ENCODE measurements around the gene GRIFIN.
"Not testable (repeated sequence)": the region's sequence is repeated elsewhere in the genome, so short reads cannot be mapped to it uniquely, and the experiment has no call there.

GRIFIN gene

GRCh38 chr7:2459674-2460073, 16.5 kb downstream of the GRIFIN start:
- no peaks in the 10 kb centered on the region for H3K27me3 ChIP-seq (replicated peaks; ENCODE audit: control insufficient read depth, insufficient read depth, low read length, poor library complexity, severe bottlenecking)
- H3K27ac ChIP-seq (ENCODE audit: insufficient read depth, low read length, poor library complexity, severe bottlenecking), result no peak overlapping the region
- no peak for DNase-seq
- no peaks in the 10 kb centered on the region for H3K36me3 ChIP-seq (ENCODE audit: control insufficient read depth, insufficient read depth, low read length)
- H3K9me3 ChIP-seq (ENCODE audit: control insufficient read depth, low read length), result no peaks in the 10 kb centered on the region
- H3K4me1 ChIP-seq (ENCODE audit: control insufficient read depth, insufficient read depth, low read length, poor library complexity, severe bottlenecking), result peaks cover 7% of the 10 kb centered on the region
- no peak overlapping the region for H3K4me3 ChIP-seq (ENCODE audit: insufficient read depth, low read depth, low read length, poor library complexity, severe bottlenecking)

DNA sequence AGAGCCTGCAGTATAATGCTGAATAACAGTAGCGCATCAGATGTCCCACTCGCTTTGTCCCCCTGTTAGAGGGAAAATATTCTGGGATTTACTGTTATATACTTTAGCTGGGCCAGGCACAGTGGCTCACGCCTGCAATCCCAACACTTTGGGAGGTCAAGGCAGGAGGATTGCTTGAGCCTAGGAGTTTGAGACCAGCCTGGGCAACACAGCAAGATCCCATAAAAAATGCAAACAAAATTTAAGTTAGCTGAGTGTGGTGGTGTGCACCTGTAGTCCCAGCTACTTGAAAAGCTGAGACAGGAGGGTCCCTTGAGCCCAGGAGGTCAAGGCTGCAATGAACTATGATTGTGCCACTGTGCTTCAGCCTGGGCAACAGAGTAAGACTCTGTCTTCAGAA, 22.3 kb downstream of the GRIFIN start:
- H3K27ac ChIP-seq (ENCODE audit: insufficient read depth, low read length, poor library complexity, severe bottlenecking); H3K4me3 ChIP-seq (ENCODE audit: insufficient read depth, low read depth, low read length, poor library complexity, severe bottlenecking); DNase-seq; H3K36me3 ChIP-seq (ENCODE audit: control insufficient read depth, insufficient read depth, low read length); H3K27me3 ChIP-seq (replicated peaks; ENCODE audit: control insufficient read depth, insufficient read depth, low read length, poor library complexity, severe bottlenecking); H3K9me3 ChIP-seq (ENCODE audit: control insufficient read depth, low read length): not testable (repeated sequence)
- H3K4me1 ChIP-seq (ENCODE audit: control insufficient read depth, insufficient read depth, low read length, poor library complexity, severe bottlenecking), result peaks cover 18% of the 10 kb centered on the region

GRCh38 chr7:2452643-2453270, 23.4 kb downstream of the GRIFIN start:
- Histone ChIP-seq H3K27ac (ENCODE audit: insufficient read depth, low read length, poor library complexity, severe bottlenecking) (no peak overlapping the region), H3K4me1 (ENCODE audit: control insufficient read depth, insufficient read depth, low read length, poor library complexity, severe bottlenecking) (peaks cover 13% of the 10 kb centered on the region), H3K36me3 (ENCODE audit: control insufficient read depth, insufficient read depth, low read length) (no peaks in the 10 kb centered on the region), H3K9me3 (ENCODE audit: control insufficient read depth, low read length) (no peaks in the 10 kb centered on the region), H3K4me3 (ENCODE audit: insufficient read depth, low read depth, low read length, poor library complexity, severe bottlenecking) (no peak overlapping the region), H3K27me3 (replicated peaks; ENCODE audit: control insufficient read depth, insufficient read depth, low read length, poor library complexity, severe bottlenecking) (no peaks in the 10 kb centered on the region)
- DNase-seq, result no peak

DNA sequence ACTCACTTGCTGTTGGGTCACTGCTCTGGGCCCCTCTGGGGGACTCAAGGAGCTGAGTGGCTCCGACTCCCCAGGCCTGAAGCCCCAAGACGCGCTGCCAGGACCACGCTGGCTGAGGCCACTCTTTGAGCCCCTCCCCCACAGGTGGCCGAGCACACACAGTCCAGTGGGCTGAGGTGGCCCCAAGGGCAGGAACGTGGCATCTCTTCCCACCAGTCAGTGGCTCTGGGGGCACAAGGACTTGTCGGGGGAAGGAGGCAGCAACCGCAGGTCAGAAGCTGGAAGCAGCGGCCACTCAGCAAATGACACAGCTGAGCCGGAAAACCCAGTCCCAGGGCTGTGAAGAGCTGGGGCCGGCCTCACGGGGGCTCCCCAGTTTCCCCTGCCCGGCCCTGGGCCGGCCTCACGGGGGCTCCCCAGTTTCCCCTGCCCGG, 24.1 kb downstream of the GRIFIN start:
- Histone ChIP-seq H3K36me3 (ENCODE audit: control insufficient read depth, insufficient read depth, low read length) (no peaks in the 10 kb centered on the region), H3K4me3 (ENCODE audit: insufficient read depth, low read depth, low read length, poor library complexity, severe bottlenecking) (peak overlapping the region; percentile 39), H3K27me3 (replicated peaks; ENCODE audit: control insufficient read depth, insufficient read depth, low read length, poor library complexity, severe bottlenecking) (no peaks in the 10 kb centered on the region), H3K4me1 (ENCODE audit: control insufficient read depth, insufficient read depth, low read length, poor library complexity, severe bottlenecking) (peaks cover 11% of the 10 kb centered on the region), H3K27ac (ENCODE audit: insufficient read depth, low read length, poor library complexity, severe bottlenecking) (no peak overlapping the region), H3K9me3 (ENCODE audit: control insufficient read depth, low read length) (no peaks in the 10 kb centered on the region)
- no peak for DNase-seq

DNA sequence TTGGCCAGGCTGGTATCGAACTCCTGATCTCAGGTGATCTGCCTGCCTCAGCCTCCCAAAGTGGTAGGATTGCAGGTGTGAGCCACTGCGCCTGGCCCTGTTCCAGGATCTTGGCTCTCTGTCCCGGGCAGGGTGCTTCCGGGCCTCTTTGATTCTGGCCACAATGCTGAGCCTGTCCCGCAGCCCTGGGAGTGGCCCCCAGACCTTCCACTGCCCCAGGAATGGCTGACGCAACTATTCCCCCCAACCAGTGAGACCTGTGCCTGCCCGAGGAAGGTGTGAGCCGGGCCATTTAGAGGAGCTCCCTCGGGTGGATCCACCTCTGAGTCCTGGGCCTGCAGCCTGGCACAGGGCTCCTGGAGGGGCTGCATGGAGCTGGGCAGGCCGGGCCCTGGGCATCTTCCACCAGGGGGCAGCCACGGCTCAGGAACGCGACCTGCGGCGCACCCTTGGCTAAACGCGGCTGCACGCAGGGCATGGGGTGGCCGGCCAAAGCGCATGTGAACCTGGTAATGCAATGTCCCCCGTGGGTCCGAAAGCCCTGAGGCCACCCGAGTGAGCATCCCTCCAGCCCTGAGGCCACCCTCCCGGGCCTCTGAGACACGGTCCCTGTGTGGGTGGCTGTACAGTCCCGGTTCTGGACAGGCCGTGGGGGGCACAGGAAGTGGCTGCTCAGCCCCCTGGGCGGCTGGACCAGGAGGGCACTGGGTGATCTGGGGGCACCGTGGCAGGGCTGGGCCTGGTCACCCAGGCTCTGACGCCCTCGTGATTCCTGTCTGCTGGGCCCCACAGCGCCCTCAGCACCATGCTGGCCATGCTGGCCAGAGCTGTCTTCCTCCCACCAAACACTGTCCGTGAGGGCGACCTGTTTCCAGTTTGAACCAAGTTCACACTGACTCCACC, 24.8 kb downstream of the GRIFIN start:
- Histone ChIP-seq H3K9me3 (ENCODE audit: control insufficient read depth, low read length) (no peaks in the 10 kb centered on the region), H3K36me3 (ENCODE audit: control insufficient read depth, insufficient read depth, low read length) (no peaks in the 10 kb centered on the region), H3K4me1 (ENCODE audit: control insufficient read depth, insufficient read depth, low read length, poor library complexity, severe bottlenecking) (peaks cover 11% of the 10 kb centered on the region), H3K27me3 (replicated peaks; ENCODE audit: control insufficient read depth, insufficient read depth, low read length, poor library complexity, severe bottlenecking) (no peaks in the 10 kb centered on the region), H3K27ac (ENCODE audit: insufficient read depth, low read length, poor library complexity, severe bottlenecking) (no peak overlapping the region), H3K4me3 (ENCODE audit: insufficient read depth, low read depth, low read length, poor library complexity, severe bottlenecking) (peak overlapping the region; percentile 39)
- peak; percentile 39 to 63 (median 50) for DNase-seq

- DNase-seq, result no peak
- H3K27ac ChIP-seq (ENCODE audit: insufficient read depth, low read length, poor library complexity, severe bottlenecking), result no peak overlapping the region
- H3K36me3 ChIP-seq (ENCODE audit: control insufficient read depth, insufficient read depth, low read length), result no peaks in the 10 kb centered on the region
- peaks cover 11% of the 10 kb centered on the region for H3K4me1 ChIP-seq (ENCODE audit: control insufficient read depth, insufficient read depth, low read length, poor library complexity, severe bottlenecking)
- H3K4me3 ChIP-seq (ENCODE audit: insufficient read depth, low read depth, low read length, poor library complexity, severe bottlenecking), result no peak overlapping the region
- H3K27me3 ChIP-seq (replicated peaks; ENCODE audit: control insufficient read depth, insufficient read depth, low read length, poor library complexity, severe bottlenecking), result no peaks in the 10 kb centered on the region
- H3K9me3 ChIP-seq (ENCODE audit: control insufficient read depth, low read length), result no peaks in the 10 kb centered on the region
These were observed 25.7 kb downstream of the GRIFIN start for GRCh38 chr7:2450198-2451107.

DNA sequence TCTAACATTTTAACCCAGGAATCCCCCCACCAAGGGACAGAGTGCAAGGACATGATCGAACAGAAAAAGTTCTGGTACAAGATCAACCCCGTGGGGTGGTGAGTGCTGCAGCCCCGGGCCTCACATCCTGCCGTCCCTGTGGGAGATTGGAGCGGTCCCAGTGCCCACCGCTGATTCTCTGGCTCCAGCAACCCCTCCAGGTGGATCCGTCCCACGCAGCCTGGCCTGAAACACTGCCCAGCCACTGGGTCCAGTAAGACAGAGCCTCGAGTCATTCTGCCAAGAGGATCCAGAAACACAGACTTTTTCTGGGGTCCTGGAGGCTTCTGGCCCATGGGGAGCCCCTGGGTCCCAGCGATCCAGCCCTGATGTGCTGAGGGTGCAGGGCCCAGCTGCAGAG, 29.5 kb downstream of the GRIFIN start:
- DNase-seq, result no peak
- H3K4me3 ChIP-seq (ENCODE audit: insufficient read depth, low read depth, low read length, poor library complexity, severe bottlenecking), result no peak overlapping the region

DNA sequence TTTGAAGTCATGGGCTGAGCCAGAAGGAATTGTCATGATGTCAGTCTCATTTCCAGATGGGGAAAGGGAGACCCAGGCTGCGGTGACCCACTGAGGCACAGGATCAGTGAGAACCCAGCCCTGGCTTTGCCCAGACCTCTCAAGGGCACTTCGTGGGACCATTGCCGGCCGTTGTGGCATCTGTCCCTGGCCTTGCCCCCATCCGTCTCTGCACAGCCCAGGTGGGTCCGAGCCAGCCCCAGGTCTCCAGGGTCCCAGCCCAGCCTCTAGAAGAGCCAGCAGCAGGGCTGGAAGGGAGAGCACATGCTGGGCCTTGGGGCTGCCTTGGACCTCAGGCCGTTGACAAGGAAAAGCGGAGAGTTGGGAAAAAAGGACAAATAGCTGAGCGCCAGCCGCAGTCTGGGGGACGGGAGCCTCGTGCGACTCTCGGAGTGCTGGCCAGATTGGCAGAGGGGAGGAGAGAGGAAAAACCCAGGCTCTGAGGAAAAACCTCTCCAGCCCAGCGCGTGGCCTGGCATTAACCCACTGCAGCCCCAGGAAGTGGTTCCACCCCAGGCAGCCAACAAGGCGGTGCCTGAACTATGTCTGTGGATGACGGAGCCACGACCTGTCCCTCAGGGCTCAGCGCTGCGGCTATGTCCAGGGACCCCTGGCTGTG, 30.2 kb downstream of the GRIFIN start:
- DNase-seq, result no peak
- Histone ChIP-seq H3K27ac (ENCODE audit: insufficient read depth, low read length, poor library complexity, severe bottlenecking) (no peak overlapping the region), H3K9me3 (ENCODE audit: control insufficient read depth, low read length) (no peaks in the 10 kb centered on the region), H3K36me3 (ENCODE audit: control insufficient read depth, insufficient read depth, low read length) (no peaks in the 10 kb centered on the region), H3K4me1 (ENCODE audit: control insufficient read depth, insufficient read depth, low read length, poor library complexity, severe bottlenecking) (no peaks in the 10 kb centered on the region), H3K4me3 (ENCODE audit: insufficient read depth, low read depth, low read length, poor library complexity, severe bottlenecking) (no peak overlapping the region), H3K27me3 (replicated peaks; ENCODE audit: control insufficient read depth, insufficient read depth, low read length, poor library complexity, severe bottlenecking) (no peaks in the 10 kb centered on the region)

More for the DNA sequence above, 29.5 kb downstream of the GRIFIN start:
- Histone ChIP-seq H3K27ac (ENCODE audit: insufficient read depth, low read length, poor library complexity, severe bottlenecking) (no peak overlapping the region), H3K4me1 (ENCODE audit: control insufficient read depth, insufficient read depth, low read length, poor library complexity, severe bottlenecking) (peaks cover 5% of the 10 kb centered on the region), H3K36me3 (ENCODE audit: control insufficient read depth, insufficient read depth, low read length) (no peaks in the 10 kb centered on the region), H3K9me3 (ENCODE audit: control insufficient read depth, low read length) (no peaks in the 10 kb centered on the region), H3K27me3 (replicated peaks; ENCODE audit: control insufficient read depth, insufficient read depth, low read length, poor library complexity, severe bottlenecking) (no peaks in the 10 kb centered on the region)

DNA sequence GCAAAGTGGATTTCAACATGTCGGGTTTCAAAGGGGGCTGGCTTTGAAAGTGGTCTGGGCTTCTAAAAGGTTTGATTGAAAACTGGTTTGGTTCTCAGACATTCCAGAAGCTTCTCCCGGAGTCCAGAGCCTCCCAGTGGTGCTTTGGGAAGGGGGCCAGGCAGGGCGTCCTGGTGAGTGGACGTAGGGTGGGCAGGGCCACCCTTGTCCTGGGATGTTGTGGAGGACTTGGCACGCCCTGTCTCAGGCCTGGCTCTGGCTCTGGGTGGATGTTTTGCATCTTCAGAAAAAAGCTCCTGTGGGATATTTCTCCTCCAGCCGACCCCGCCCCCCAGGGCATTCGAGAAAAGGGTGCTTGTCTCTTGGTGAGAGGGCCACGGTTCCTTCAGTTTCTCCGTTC, 31.2 kb downstream of the GRIFIN start:
- Histone ChIP-seq H3K9me3 (ENCODE audit: control insufficient read depth, low read length) (no peaks in the 10 kb centered on the region), H3K4me3 (ENCODE audit: insufficient read depth, low read depth, low read length, poor library complexity, severe bottlenecking) (no peak overlapping the region), H3K36me3 (ENCODE audit: control insufficient read depth, insufficient read depth, low read length) (no peaks in the 10 kb centered on the region), H3K4me1 (ENCODE audit: control insufficient read depth, insufficient read depth, low read length, poor library complexity, severe bottlenecking) (no peaks in the 10 kb centered on the region), H3K27me3 (replicated peaks; ENCODE audit: control insufficient read depth, insufficient read depth, low read length, poor library complexity, severe bottlenecking) (no peaks in the 10 kb centered on the region), H3K27ac (ENCODE audit: insufficient read depth, low read length, poor library complexity, severe bottlenecking) (no peak overlapping the region)
- no peak for DNase-seq
